T47D (cell line): Measurements from ENCODE around the gene STARD7.
"Not testable (repeated sequence)": the region's sequence is repeated elsewhere in the genome, so short reads cannot be mapped to it uniquely, and the experiment has no call there.

Experiments
- DNase-seq, 2 experiments: peaks; one replicate each; pipeline versions ENCODE4 v3.0.0 to v3.0.0-alpha.2; 2011 to 2012; ENCODE audit warnings: low read depth in 1 of 2, low spot score in 1 of 2
- JUND ChIP-seq: IDR thresholded peaks from 2 replicates; pipeline ENCODE4 v1.6.1; 2012; ENCODE audit warnings: low read depth
- in situ Hi-C: cut with HindIII; loops from 2 replicates; pipeline ENCODE4 v1.10.0; 2016; ENCODE audit warnings: low sequenced_read_pairs, low pct_unique_long_range_greater_than_20kb

The STARD7 gene

GRCh38 chr2:96164459-96165184 lies 44.0 kb downstream of the STARD7 start:
- no peak for DNase-seq
- in situ Hi-C loops: no loop called here
- TF ChIP-seq JUND: no peak

- DNase-seq: no peak
- in situ Hi-C loops: no loop called here
- no peak for TF ChIP-seq JUND
These were observed 44.7 kb downstream of the STARD7 start for GRCh38 chr2:96163768-96164429.

GRCh38 chr2:96163415-96163767 lies 45.2 kb downstream of the STARD7 start:
- TF ChIP-seq JUND: no peak
- no peak for DNase-seq
- in situ Hi-C loops: no loop called here

- in situ Hi-C loops: no loop called here
- DNase-seq: no peak
- no peak for TF ChIP-seq JUND
These were observed 46.7 kb downstream of the STARD7 start for GRCh38 chr2:96161898-96162297.

DNA sequence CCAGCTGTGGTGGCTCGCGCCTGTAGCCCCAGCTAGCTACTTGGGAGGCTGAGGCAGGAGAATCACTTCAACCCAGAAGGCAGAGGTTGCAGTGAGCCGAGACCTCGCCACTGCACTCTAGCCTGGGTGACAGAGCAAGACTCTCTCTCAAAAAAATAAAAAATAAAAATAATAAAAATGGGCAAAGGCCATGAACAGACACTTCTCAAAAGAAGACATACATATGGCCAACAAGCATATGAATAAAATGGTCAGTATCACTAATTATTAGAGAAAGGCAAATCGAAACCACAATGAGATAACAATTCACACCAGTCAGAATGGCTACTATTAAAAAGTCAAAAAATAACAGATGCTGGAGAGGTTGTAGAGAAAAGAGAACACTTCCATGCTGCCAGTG lies 48.3 kb downstream of the STARD7 start:
- in situ Hi-C loops, DNase-seq: not testable (repeated sequence)

- DNase-seq: no peak
- TF ChIP-seq JUND: no peak
- in situ Hi-C loops: no loop called here
These were observed 49.4 kb downstream of the STARD7 start for GRCh38 chr2:96159084-96159830.

GRCh38 chr2:96158554-96158940 lies 50.1 kb downstream of the STARD7 start:
- in situ Hi-C loops: no loop called here
- TF ChIP-seq JUND: no peak
- no peak for DNase-seq

GRCh38 chr2:96157649-96158553 lies 50.7 kb downstream of the STARD7 start:
- no peak for DNase-seq
- TF ChIP-seq JUND: no peak
- in situ Hi-C loops: no loop called here

- in situ Hi-C loops: no loop called here
- no peak for DNase-seq
- no peak for TF ChIP-seq JUND
These were observed 51.5 kb downstream of the STARD7 start for GRCh38 chr2:96156926-96157648.

GRCh38 chr2:96156011-96156820 lies 52.4 kb downstream of the STARD7 start:
- no peak for DNase-seq
- no peak for TF ChIP-seq JUND
- in situ Hi-C loops: no loop called here
